Endothelial cell of umbilical vein (primary cell): ENCODE measurements around the gene NPFFR2. TPM values are rescaled to one million over a fixed set of nuclear protein-coding genes. Genes with fewer than 3 reads are reported as not detected.

Source experiments
- BruUV-seq: library from RNA; stranded (reverse); fragments of 400-500 nt; replicated peaks from 2 replicates; lab custom pipeline; 2021; lab: Mats Ljungman, UMichigan
- CTCF ChIA-PET: fragments of 300-600, 350-600 bp; sonication (Branson Sonifier 250); formaldehyde crosslinking; loops from one replicate; lab custom pipeline; 2021; ENCODE audit warnings: antibody characterized with exemption, inconsistent platforms; lab: Charles Lee
- POLR2A ChIA-PET: fragments of 300-600, 350-600 bp; sonication (Branson Sonifier 250); formaldehyde crosslinking; loops from one replicate; lab custom pipeline; 2021; ENCODE audit warnings: antibody characterized with exemption, inconsistent platforms; lab: Charles Lee
- DNase-seq: peaks from one replicate; pipeline ENCODE4 v3.0.0-alpha.2; 2011; ENCODE audit warnings: low read depth, low spot score
- FAIRE-seq: peaks from 2 replicates; lab custom pipeline; 2011; peaks lifted over from hg19 to GRCh38; lab: Jason Lieb, UNC
- H2AFZ ChIP-seq: 2 replicates; pipeline ENCODE4 v1.6.0; 2012; ENCODE audit warnings: low read depth, low read length, control low read depth, inconsistent platforms
- H3K27ac ChIP-seq: 2 replicates; pipeline ENCODE4 v1.5.1; 2011; ENCODE audit warnings: low read depth, mild to moderate bottlenecking, control low read depth, low read length, moderate library complexity; ENCODE audit not compliant: insufficient read depth
- H3K27me3 ChIP-seq, 2 experiments: 2 replicates each; pipeline versions ENCODE4 v1.6.0 to v1.6.1; 2011; ENCODE audit warnings: low read length in 2 of 2, mixed read lengths in 1 of 2; ENCODE audit not compliant: control insufficient read depth in 2 of 2, insufficient read depth in 2 of 2
- H3K36me3 ChIP-seq, 2 experiments: 2 replicates in 1 of 2; 3 replicates in 1 of 2; pipeline ENCODE4 v1.5.1; 2011; ENCODE audit warnings: low read length in 2 of 2, mild to moderate bottlenecking in 1 of 2, moderate library complexity in 1 of 2; ENCODE audit not compliant: control insufficient read depth in 2 of 2, insufficient read depth in 2 of 2; ENCODE audit errors: extremely low read depth in 1 of 2
- H3K4me1 ChIP-seq: 3 replicates; pipeline ENCODE4 v1.5.1; 2011; ENCODE audit warnings: mild to moderate bottlenecking, low read length; ENCODE audit not compliant: control insufficient read depth, insufficient read depth; ENCODE audit errors: extremely low read depth
- H3K4me2 ChIP-seq: 2 replicates; pipeline ENCODE4 v1.6.1; 2011; ENCODE audit warnings: low read length, control low read depth, mixed read lengths; ENCODE audit not compliant: insufficient read depth
- H3K4me3 ChIP-seq, 3 experiments: fragments of 200-600 bp in 1 of 3; sonication (generic), shearing (Covaris generic) in 1 of 3; replicated peaks in 1 of 3; 2 replicates each; pipeline ENCODE4 v1.5.1; 2011 to 2016; ENCODE audit warnings: control low read depth in 3 of 3, low read length in 3 of 3, mild to moderate bottlenecking in 2 of 3, inconsistent platforms in 1 of 3, low read depth in 1 of 3, moderate library complexity in 1 of 3; ENCODE audit not compliant: insufficient read depth in 1 of 3
- H3K79me2 ChIP-seq: 2 replicates; pipeline ENCODE4 v1.6.0; 2012; ENCODE audit warnings: low read length, inconsistent platforms; ENCODE audit not compliant: control insufficient read depth, insufficient read depth
- H3K9ac ChIP-seq: replicated peaks from 2 replicates; pipeline ENCODE3; 2011; ENCODE audit warnings: low read length, control low read depth; ENCODE audit not compliant: insufficient read depth; ENCODE audit errors: extremely low read depth
- H3K9me1 ChIP-seq: replicated peaks from 3 replicates; pipeline ENCODE4 v1.6.0; 2011; ENCODE audit warnings: mild to moderate bottlenecking, low read length; ENCODE audit not compliant: control insufficient read depth, insufficient read depth; ENCODE audit errors: extremely low read depth
- H3K9me3 ChIP-seq: replicated peaks from 2 replicates; pipeline ENCODE4 v1.5.1; 2012; ENCODE audit warnings: low read length, inconsistent platforms; ENCODE audit not compliant: control insufficient read depth, insufficient read depth
- H4K20me1 ChIP-seq: replicated peaks from 2 replicates; pipeline ENCODE3; 2011; ENCODE audit warnings: mild to moderate bottlenecking, low read length; ENCODE audit not compliant: control insufficient read depth, insufficient read depth; ENCODE audit errors: extremely low read depth
- EZH2 ChIP-seq: IDR thresholded peaks from 2 replicates; pipeline ENCODE4 v1.6.1; 2012; ENCODE audit warnings: borderline replicate concordance, low read depth, mild to moderate bottlenecking, moderate library complexity, low read length, inconsistent platforms; ENCODE audit not compliant: severe bottlenecking
- FOS ChIP-seq: IDR thresholded peaks from 2 replicates; pipeline ENCODE4 v1.6.1; 2011; ENCODE audit warnings: mild to moderate bottlenecking, low read length, moderate library complexity, borderline replicate concordance; ENCODE audit not compliant: insufficient read depth
- GATA2 ChIP-seq: IDR thresholded peaks from 2 replicates; pipeline ENCODE4 v1.7.0; 2011; ENCODE audit warnings: low read depth, mild to moderate bottlenecking, moderate library complexity, mixed read lengths, low read length; ENCODE audit not compliant: insufficient read length, insufficient read depth
- JUN ChIP-seq: IDR thresholded peaks from 2 replicates; pipeline ENCODE4 v1.6.1; 2011; ENCODE audit warnings: borderline replicate concordance, low read depth; ENCODE audit not compliant: insufficient read length, insufficient read depth
- MYC ChIP-seq: IDR thresholded peaks from one replicate; pipeline ENCODE4 v1.6.1; 2011; ENCODE audit warnings: mild to moderate bottlenecking, low read depth, low read length
- POLR2A ChIP-seq: IDR thresholded peaks from 2 replicates; pipeline ENCODE4 v1.6.1; 2012; ENCODE audit warnings: low read depth, mild to moderate bottlenecking, control low read depth, low read length
- POLR2AphosphoS5 ChIP-seq: IDR thresholded peaks from 2 replicates; pipeline ENCODE4 v1.6.1; 2012; ENCODE audit warnings: low read depth, mild to moderate bottlenecking, control low read depth, low read length, moderate library complexity; ENCODE audit not compliant: insufficient read depth
- dilution Hi-C: fragments of 300-500 bp; cut with MboI; formaldehyde crosslinking; loops from one replicate; pipeline ENCODE4 v1.15.0; 2019; ENCODE audit warnings: low sequenced_read_pairs; ENCODE audit not compliant: extremely low pct_ligation_motif_present
- intact Hi-C: fragments of 100-400 bp; cut with micrococcal nuclease; formaldehyde crosslinking; loops from one replicate; pipeline ENCODE4 v1.10.0; 2022
- polyA plus RNA-seq, 4 experiments: library from polyadenylated mRNA; depleted of rRNA in 3 of 4; stranded (reverse) in 3 of 4; unstranded in 1 of 4; fragments of >200 nt; gene quantifications; 2 replicates each; pipeline versions ENCODE4 v1.2.1 to v1.2.3, GENCODE V29; 2011 to 2012; ENCODE audit warnings: missing spikeins in 1 of 4
- total RNA-seq: library from RNA; stranded (reverse); gene quantifications from 2 replicates; pipeline ENCODE4 v1.2.3, GENCODE V29; 2021
- TF ChIP-seq, protein P1 (sequence below): IDR thresholded peaks from 2 replicates; pipeline ENCODE4 v1.6.1; 2011; ENCODE audit not compliant: insufficient read depth, insufficient read length
- TF ChIP-seq, protein P2 (sequence below), 2 donors: IDR thresholded peaks; 1 replicate in 1 of 2; 2 replicates in 1 of 2; pipeline ENCODE4 v1.5.1; 2011; ENCODE audit warnings: low read length in 2 of 2, mild to moderate bottlenecking in 2 of 2, moderate library complexity in 2 of 2, control low read depth in 1 of 2, inconsistent platforms in 1 of 2, low read depth in 1 of 2; ENCODE audit not compliant: insufficient read depth in 1 of 2; ENCODE audit errors: extremely low read depth in 1 of 2

Gene NPFFR2
- total and polyA plus RNA-seq, 2 donors (not counting 3 experiments of a cell fraction or from before 2014, with no cell fraction given), result 0.06 TPM; not detected in 1

DNA sequence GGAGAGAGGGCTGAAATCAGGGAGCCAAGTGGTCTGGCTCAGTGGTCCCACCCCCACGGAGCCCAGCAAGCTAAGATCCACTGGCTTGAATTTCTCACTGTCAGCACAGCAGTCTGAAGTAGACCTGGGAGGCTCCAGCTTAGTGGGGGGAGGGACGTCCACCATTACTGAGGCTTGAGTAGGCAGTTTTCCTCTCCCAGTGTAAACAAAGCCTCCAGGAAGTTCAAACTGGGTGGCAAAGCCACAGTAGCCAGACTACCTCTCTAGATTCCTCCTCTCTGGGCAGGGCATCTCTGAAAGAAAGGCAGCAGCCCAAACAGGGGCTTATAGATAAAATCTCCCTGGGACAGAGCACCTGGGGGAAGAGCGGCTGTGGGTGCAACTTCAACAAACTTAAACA lies 88.1 kb downstream of the NPFFR2 start:
- Histone ChIP-seq H3K9me3 (no peaks in the 10 kb centered on the region), H3K9ac (no peak overlapping the region), H3K27ac (no peak overlapping the region), H3K4me1 (no peaks in the 10 kb centered on the region), H3K27me3 (no peaks in the 10 kb centered on the region), H3K9me1 (no peaks in the 10 kb centered on the region), H3K36me3 (no peaks in the 10 kb centered on the region), H2AFZ (no peak overlapping the region), H3K4me2 (no peak overlapping the region), H4K20me1 (no peaks in the 10 kb centered on the region), H3K79me2 (no peaks in the 10 kb centered on the region), H3K4me3 (no peak overlapping the region)
- dilution Hi-C loops, result no loop called here
- BruUV-seq, result no TSS peak
- intact Hi-C loops, result no loop called here
- ChIA-PET CTCF (no interaction called here), POLR2A (no interaction called here)
- FAIRE-seq (no peak), DNase-seq (no peak)
- TF ChIP-seq, protein P1, sequence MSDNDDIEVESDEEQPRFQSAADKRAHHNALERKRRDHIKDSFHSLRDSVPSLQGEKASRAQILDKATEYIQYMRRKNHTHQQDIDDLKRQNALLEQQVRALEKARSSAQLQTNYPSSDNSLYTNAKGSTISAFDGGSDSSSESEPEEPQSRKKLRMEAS, result no peak
- no peak for TF ChIP-seq GATA2
- no peak for TF ChIP-seq EZH2
- no peak for TF ChIP-seq MYC
- TF ChIP-seq, protein P2, sequence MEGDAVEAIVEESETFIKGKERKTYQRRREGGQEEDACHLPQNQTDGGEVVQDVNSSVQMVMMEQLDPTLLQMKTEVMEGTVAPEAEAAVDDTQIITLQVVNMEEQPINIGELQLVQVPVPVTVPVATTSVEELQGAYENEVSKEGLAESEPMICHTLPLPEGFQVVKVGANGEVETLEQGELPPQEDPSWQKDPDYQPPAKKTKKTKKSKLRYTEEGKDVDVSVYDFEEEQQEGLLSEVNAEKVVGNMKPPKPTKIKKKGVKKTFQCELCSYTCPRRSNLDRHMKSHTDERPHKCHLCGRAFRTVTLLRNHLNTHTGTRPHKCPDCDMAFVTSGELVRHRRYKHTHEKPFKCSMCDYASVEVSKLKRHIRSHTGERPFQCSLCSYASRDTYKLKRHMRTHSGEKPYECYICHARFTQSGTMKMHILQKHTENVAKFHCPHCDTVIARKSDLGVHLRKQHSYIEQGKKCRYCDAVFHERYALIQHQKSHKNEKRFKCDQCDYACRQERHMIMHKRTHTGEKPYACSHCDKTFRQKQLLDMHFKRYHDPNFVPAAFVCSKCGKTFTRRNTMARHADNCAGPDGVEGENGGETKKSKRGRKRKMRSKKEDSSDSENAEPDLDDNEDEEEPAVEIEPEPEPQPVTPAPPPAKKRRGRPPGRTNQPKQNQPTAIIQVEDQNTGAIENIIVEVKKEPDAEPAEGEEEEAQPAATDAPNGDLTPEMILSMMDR (IDR thresholded peaks at IDR 0.05; ENCODE audit: extremely low read depth in 1 of 2, insufficient read depth in 1 of 2, low read depth in 1 of 2, low read length in 2 of 2), result no peak
- no peak for TF ChIP-seq POLR2AphosphoS5
- TF ChIP-seq POLR2A, result no peak
- no peak for TF ChIP-seq JUN
- TF ChIP-seq FOS, result no peak
